HG03039 (cell line): ENCODE data around the gene LYST.

Experiments
- ATAC-seq: cut with Tn5 transposase; IDR thresholded peaks from one replicate; pipeline ENCODE4 v1.9.1; 2021; ENCODE audit warnings: mild to moderate bottlenecking, moderate library complexity; ENCODE audit not compliant: unreplicated experiment

The LYST gene

DNA sequence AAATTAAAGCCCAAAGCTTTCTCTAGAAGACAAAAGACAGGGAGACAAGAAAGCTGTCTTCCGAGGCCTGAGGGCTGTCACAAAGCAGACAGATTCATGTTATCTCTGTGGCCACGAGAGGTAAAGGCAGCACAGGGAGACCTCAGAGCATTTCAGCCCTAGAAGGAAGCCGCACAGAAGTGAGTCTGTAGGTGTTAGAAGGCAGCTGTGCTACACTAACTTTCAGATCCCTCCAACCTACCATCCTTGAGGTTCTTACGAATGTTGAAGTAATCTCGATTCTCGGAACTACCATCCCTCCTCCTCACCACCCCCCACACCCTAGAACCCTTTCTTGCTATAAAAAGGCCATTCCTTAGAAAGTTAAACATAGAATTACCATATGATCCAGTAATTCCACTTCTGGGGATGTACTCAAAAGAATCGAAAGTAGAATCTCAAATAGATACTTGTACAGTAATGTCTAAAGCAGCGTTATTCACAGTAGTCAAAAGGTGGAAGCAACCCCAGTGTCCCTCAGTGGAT, 21.5 kb upstream of the LYST start:
- ATAC-seq: peak; percentile 70

DNA sequence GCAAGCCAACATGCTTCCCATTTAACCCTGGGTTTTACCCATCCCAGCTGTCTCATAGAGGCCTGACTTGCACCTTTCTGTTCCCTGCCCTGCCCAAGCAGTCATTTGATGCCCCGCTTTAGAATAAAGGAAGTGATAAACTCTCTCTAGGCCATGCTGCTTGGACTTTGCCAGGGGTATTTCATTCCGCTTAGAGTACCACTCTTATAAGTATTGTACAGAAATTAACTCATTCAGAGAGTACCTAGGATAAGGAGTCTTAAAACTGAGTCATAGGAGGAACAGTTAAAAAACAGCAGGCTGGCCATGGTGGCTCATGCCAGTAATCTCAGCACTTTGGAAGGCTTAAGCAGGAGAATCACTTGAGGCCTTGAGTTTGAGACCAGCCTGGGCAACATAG, 21.0 kb upstream of the LYST start:
- ATAC-seq: no peak

DNA sequence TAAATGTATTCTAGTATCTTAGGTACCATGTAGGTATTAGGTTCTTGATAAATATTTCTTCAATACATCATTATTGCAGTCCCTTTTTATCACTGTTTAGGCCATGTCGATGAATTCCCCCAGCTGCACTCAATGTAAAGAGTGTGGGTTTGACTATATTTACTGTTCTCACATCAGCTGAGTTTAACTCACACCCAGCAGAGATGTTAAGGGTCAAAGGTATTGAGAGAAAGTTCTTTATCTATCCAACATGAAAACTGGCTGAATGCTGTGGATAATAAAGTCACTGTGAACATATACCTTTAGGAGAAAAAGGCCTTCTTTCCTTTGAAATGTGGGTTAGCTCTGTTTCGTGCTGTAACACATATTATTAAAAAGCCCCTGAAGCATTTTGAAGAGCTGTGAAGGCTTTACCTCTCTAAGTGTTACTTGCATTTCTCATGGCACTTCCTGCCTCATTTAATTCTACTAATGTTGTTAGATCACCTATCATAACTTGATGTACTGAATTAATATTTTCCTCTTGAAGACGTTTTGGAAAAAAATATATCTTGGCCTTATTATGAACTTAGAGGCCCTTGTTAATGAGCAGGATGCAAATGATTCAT, 19.1 kb upstream of the LYST start:
- no peak for ATAC-seq

DNA sequence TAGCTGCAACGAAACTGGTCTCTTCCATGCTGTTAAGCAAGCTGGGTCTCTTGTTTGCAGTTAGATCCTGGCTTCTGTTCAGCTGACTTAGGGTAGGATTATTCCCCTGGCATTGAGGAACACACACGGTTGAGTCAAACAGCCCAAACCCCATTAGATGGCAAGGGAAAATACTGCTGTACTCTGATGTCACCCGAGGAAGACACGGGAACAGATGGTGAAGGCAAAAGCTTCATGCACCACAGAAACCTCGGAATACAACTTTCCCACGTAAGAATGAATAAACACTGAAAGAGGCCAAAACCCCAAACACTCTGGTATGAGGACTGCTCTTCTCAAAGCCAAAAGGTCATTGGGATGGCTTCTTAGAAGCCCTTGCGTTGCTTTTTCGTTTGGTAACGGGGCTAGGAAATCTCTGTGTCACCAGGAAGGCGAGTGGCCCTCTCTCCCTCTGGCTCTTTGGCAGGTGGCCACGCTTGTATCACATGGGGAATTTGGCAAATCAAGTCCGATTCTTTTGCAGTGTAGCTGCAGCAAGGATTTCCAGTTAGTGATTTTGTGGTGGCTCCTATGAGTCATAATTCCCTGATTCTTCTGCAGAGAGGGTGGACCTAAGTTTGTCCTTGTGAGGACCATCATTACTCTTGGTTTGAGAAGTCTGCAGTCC, 16.7 kb upstream of the LYST start:
- ATAC-seq: no peak

DNA sequence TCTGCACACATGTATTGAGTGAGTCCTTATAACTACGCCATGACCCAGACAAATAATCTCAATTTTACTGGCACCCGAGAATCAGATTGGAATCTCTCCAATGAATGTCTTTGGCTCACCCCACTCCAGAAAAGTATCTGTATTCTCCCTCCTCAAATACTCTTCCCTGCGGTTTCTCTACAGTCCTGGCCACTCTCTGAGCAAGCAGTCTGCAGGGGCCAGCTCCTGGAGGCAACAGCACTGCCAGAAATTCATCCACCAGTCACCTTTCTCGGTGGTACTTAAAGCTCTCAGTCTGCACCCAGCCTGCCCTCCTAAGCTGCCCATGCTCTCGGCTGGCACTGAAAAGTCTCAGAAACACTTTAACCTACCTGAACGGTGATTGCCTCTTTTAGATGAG, 16.1 kb upstream of the LYST start:
- ATAC-seq: no peak

DNA sequence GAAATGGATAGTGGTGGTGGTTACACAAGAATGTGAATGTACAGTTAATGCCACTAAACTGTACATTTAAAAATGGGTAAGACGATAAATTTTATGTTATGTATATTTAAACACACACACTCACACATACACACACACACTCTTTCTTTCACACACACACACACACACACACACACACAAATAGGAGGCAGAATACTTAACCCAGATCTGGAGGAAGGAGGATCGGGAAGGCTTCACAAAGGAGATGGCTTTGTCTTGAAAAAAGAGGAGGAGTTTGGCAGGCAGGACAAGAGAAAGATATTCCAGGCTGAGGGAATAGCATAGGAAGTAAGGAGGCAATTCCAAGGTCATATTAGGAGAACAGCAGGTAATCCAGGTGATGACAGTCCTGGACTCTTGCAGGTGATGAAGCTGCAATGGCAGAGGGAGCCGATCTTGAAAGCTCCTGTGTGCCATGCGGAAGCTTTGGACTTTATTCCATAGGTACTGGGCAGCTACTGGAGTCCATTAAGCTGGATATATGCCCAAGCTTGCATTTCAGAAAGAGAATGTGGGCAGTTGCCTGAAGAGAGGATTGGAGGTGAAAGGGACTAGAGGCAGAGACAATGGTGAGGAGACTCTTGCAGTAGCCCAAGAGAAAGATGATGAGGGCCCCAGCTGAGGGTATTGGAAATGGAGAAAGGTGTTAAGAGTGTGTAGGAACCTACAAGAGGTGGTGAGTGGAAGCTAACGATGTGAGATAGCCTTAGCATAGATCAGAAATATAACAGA, 15.4 kb upstream of the LYST start:
- no peak for ATAC-seq

DNA sequence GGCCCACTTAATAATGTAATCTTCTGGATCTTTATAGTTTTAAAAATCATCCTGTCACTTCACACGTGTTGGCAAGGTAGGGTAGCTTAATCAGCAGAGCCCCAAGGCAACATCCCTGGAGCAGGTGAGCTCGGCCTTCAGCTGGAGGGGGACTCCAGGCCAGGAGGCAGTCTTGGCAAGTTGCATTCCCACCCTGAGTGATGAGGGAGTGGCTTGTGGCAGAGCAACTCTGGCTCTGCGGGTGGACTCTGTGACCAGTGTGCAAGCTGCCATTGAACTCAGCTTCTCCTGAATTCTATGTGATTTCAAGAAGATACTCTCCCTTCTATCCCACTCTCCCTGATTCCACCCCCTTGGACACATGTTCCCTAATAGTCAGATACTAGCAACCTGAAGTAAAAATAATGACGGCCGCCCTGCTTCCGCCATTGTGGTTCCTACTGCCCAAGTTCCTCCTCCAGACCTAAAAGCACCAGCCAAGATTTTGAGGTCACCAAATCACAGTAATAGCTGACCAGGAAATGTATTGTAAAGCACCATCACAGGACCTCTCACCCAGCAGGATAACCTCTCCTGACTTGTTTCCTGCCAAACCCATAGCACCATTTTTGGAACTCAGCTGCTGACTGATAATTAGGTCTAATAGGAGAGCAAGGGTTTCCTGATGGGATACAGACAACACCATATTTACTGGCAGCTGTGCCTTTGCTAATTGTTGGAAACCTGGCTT, 11.5 kb upstream of the LYST start:
- ATAC-seq: no peak

DNA sequence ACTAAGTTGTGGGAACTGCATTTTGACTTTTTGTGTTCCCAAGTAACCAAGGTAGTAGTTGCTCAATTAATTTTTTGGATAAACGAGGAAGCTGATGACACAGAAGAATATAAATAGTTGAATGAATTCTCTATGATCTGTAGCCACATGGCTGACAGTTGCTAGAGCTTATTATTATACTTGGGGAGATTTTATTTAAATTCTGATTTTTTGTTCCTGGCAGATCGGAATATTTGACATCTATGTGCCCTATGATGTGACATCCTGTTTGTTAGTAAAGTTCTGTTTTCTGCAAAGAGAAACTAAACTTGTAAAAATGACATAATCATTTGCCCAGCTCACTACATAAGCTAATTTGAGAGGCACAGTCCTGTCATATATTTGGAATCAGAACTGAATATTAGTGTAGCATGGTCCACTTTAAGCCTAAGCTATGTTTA, 9.7 kb upstream of the LYST start:
- ATAC-seq: no peak

DNA sequence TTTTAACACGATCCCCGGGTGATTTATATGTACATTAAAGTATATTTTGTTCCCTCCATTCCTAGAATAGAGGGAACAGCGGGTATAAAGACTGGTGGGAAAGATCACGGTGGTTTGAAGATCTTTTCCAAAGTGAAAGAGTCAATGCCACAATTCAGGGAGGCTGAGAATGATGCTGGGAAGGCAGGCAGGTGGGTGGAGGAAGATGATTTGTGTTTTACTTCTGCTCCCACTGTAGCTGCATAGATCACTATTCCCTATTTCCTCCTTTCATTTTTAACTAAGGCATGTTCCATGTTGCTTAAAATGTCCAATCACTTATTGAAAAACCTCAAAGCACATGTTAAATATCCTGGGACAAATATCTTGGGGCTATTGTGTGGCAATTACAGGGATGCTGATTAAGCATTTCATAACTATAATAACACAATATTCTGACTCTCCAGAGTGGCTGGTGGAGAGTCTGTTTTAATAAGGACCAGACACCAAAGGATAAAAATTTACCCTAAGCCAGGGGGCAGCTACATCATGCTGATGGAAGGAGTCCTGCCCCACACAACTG, 8.4 kb upstream of the LYST start:
- ATAC-seq: no peak

DNA sequence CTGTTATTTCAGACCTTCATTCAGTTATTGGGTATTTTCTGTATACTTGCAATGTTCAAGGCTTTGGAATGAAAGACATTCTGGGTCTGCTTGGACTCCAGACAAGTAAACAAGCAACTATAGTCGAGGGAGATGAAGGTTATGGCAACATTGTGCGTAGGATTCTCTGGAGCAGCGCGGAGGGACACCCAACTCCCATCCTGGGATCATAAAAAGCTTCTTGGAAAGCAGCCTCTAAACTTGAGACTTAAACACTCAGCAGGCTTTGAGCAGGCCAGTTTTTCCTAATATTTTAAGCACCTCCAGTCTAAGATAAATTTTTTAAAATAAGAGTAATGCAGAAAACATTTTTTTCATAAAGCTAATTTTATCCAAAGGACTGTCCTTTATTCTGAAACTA, 7.6 kb upstream of the LYST start:
- ATAC-seq: no peak

DNA sequence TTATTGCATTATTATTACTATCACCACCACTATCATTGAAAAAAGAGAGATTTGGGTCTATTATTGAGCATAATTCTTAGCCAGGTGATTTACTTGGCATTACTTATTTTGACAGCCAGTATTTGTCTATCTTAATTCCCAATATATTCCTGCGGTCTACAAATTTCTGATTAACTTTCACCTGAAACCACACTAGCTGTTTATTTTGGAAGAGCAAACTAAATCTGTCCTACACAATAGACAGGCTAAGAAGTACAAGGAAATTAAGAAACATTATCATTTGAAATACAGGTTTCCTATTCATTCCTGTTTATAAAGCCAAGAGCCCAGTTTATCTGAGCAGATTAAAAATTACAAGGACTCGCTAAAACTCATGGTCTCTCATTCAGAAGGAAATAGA, 6.9 kb upstream of the LYST start:
- no peak for ATAC-seq

DNA sequence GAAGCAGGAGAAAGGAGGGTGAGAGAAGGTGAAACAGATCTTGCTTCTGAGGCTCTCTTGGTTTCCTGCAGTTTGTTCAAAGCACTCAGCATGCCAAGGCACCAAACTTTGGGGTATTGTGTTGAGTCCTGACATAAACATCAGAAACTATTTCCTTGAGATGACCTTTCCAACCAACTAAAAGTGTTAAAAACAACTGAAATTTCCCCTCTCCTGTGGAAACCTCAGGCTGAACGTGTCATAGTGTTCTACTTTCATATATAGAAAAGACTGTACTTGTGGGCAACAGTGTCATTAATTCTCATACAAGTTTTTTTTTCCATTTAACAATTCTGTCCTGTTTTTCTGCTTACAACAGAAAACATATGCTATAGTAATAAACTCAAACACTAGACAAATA, 6.3 kb upstream of the LYST start:
- no peak for ATAC-seq

DNA sequence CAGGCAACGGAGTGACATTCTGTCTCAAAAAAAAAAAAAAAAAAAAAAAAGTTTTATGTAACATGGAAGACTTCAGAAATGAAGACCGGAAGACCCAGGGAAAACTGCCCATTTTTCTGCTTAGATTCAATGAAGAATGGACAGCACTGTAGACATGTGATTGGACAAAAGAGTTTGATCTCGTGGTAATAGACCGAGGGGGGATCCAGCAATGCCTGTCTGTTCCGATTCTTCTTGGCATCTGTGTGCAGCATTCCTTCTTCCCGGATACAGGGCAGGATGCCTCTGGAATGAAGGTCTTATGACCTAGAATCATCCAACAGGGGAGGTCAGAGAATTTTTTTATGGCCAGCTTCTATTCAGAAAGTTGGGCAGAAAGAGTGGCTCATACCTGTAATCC, 5.6 kb upstream of the LYST start:
- no peak for ATAC-seq

DNA sequence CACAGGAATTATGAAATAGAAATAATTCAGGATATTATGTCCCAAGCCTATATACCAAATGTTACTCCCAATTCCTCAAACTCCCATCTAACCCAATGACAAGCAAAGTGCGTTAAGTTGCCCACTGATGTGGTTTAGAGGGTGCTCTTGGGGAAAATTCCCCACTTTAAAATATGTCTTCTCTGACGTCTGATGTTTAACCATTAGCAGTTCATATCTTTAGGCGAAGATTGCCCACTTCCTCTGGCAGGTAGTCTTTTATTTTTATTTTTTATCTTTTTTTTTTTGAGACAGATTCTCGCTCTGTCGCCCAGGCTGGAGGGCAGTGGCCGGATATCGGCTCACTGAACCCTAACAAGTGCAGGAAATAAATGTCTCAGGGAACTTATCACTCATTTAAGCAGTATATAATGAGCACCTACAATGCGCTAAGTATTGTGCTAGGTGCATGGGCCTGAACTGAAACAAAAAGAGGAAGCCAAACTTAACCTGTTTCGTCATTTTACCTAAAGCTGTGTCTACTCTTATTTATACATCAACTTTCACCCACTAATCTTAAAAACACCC, 1.3 kb upstream of the LYST start:
- no peak for ATAC-seq

DNA sequence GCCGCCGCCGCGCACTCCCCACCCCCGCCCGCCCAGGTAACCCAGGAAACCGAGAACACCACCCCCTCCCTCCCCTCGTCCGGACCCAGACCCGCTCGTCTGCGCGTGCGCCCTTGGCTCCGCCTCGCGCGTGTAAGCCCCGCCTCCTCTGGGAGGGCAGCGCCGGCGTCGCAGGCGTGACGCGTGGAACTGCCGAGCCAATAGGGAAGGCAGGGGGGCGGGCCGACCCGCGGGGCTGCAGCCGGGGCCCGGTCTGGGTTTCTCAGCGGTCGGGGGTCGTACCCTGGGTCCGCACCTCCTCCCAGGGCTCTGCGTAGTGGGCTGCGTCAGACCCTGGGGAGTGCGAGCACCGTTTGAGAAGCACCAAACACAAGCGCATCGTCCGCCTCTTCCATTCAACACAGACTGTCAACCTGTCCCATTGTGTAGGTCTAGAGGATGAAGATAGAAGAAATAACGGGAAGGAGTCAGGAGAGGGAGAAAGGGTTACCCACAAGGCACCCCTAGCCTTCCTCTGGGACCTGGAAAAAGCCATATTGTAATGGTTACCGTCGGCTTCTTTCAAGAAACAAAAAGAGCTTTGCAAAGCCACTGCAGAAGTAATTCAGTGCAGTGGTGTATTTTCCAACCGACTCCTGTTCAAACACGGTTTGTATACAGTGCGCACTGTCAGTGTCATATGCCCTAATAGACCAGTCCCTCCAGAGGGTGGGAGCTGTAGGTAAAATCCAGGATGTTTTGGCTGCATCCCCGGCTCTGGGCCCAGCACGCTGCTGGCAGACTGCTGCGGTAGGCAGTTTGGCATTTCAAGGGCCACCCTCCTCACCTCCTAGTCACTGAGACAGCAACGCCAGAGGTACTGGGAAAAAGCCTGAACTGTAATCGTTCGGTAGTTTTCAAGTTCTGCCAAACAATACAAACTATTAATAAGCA, 473 bp upstream of the LYST start:
- peak; percentile 68 for ATAC-seq

DNA sequence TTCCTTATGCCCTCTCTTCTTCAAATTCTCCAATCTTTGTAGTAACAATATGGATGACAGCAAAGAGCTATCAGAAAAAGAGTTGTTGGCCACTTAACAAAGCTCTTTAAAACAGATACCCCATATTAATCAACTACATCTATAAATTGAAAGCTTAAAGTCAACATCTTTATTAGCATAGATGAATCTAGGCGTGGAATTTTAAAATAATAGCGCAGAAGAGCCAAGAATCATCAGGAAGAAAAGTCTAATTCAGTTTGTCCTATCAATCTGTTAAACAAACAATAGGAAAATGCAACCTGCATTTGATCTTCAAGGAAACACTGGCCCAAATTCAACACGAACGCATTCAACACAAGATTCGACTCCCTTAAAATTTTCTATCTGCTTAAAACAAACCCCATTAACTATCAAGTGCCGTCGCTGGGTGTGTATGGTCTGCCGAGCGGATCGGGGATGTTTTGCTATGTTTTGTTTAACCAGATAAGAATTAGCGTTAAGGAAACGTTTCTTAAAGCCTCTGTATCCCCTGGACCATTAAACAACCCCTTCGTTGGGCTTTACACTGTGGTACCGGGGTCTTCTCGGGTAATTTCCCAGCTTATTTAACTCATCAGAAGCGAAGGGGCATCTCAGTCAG, 1.0 kb downstream of the LYST start:
- ATAC-seq: no peak

DNA sequence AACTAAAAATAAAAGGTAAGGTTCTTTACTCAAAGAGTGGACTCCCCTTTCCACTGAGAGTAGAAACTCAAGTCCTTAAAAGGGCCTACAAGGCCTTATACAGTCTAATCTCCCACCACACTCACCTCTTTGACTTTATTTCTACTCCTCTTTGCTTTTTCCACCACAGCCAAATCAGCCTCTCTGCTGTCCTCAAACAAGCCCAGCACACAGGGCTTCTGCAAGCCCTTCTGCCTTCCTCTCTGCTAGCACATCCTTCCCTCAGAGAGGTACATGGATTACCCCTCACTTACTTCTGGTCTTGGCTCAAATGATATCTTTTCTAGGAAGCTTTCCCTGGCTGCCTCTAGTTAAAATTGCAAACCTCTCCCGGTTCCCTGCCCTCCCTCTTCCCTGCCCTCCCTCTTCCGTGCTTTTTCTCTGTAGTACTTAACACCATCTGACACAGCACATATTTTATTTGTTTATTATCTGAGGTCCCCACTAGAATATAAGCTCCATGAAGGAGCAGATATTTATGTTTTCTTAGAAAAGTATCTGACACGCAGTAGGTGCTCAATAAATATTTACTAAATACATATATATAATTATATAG, 1.7 kb downstream of the LYST start:
- ATAC-seq: no peak

DNA sequence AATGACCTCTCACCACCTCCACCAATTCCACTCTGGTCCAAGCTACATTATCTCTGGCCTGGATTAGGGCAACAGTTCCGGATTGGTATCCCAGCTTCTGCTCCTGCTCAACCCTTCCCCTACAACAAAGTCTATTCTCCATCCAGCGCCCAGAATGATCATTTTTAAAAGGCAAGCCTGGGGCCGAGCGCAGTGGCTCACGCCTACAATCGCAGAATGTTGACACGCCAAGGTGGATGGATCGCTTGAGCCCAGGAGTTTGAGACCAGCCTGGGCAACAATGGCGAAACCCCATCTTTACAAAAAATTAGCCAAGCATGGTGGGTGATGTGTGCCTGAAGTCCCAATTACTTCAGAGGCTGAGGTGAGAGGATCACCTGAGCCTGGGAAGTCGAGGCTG, 2.2 kb downstream of the LYST start:
- ATAC-seq: no peak

DNA sequence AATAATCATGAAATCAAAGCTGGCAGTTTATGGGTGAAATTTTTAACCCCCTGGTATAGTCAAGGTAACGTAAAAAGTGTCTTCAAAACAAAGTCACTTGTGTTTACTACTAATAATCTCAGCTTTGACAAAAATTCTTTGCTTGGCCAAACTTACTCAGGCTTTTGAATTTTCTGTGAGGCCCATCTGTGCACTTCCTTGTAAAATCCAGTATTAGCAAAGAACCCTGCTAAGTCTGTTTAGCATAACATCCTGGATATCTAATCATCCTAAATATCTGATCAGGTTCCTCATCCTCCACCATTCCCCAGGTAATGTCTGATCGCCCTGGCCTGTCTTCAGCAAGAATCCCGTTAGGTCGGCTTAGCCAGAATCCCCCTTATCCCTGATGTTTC, 3.0 kb downstream of the LYST start:
- ATAC-seq: no peak
